DND-41 (cell line): ENCODE results near the gene AKAP13.
A peak's percentile ranks its signal among the peaks of the same experiment; 100 is the strongest.

ENCODE experiments used
- ATAC-seq: fragments of 200-7000 bp; cut with Tn5 transposase; 3 replicates; pipeline ENCODE4 v1.9.1; 2021; ENCODE audit warnings: low read depth; ENCODE audit not compliant: insufficient read depth
- DNase-seq: peaks from one replicate; pipeline ENCODE4 v3.0.0-alpha.2; 2020
- H2AFZ ChIP-seq: 2 replicates; pipeline ENCODE4 v1.6.0; 2012; ENCODE audit warnings: low read depth, low read length
- H3K27ac ChIP-seq: 2 replicates; pipeline ENCODE4 v1.5.1; 2012; ENCODE audit warnings: low read length, inconsistent platforms
- H3K27me3 ChIP-seq: fragments of 200-600 bp; sonication (generic); 2 replicates; pipeline ENCODE4 v1.6.0; 2012; ENCODE audit warnings: low read length, mild to moderate bottlenecking, inconsistent platforms; ENCODE audit not compliant: insufficient read depth, poor library complexity
- H3K36me3 ChIP-seq: 2 replicates; pipeline ENCODE4 v1.5.1; 2012; ENCODE audit warnings: low read length, inconsistent platforms; ENCODE audit not compliant: insufficient read depth
- H3K4me1 ChIP-seq: 2 replicates; pipeline ENCODE4 v1.5.1; 2012; ENCODE audit warnings: mild to moderate bottlenecking, low read length; ENCODE audit not compliant: insufficient read depth
- H3K4me2 ChIP-seq: 2 replicates; pipeline ENCODE4 v1.6.0; 2012; ENCODE audit warnings: mild to moderate bottlenecking, moderate library complexity, low read length, inconsistent platforms; ENCODE audit not compliant: insufficient read depth
- H3K4me3 ChIP-seq, 2 experiments: fragments of 200-600 bp in 1 of 2; shearing (Covaris generic) in 1 of 2; 2 replicates each; pipeline ENCODE4 v1.5.1; 2012 to 2016; ENCODE audit warnings: inconsistent platforms in 2 of 2, low read length in 2 of 2, mild to moderate bottlenecking in 2 of 2, low read depth in 1 of 2, moderate library complexity in 1 of 2
- H3K79me2 ChIP-seq: 2 replicates; pipeline ENCODE4 v1.6.0; 2012; ENCODE audit warnings: low read length, inconsistent platforms; ENCODE audit not compliant: insufficient read depth
- H3K9ac ChIP-seq: 2 replicates; pipeline ENCODE4 v1.6.0; 2012; ENCODE audit warnings: low read depth, mild to moderate bottlenecking, inconsistent platforms, low read length, moderate library complexity
- H3K9me3 ChIP-seq: 2 replicates; pipeline ENCODE4 v1.5.1; 2012; ENCODE audit warnings: low read length, moderate library complexity, mild to moderate bottlenecking, inconsistent platforms; ENCODE audit not compliant: insufficient read depth, severe bottlenecking
- H4K20me1 ChIP-seq: 2 replicates; pipeline ENCODE4 v1.6.0; 2012; ENCODE audit warnings: low read length; ENCODE audit not compliant: insufficient read depth
- CTCF ChIP-seq: IDR thresholded peaks from 2 replicates; pipeline ENCODE4 v1.5.1; 2012; ENCODE audit warnings: borderline replicate concordance, low read length, moderate library complexity, mild to moderate bottlenecking; ENCODE audit not compliant: poor library complexity, severe bottlenecking; ENCODE audit errors: extremely low read depth
- EZH2 ChIP-seq: IDR thresholded peaks from 3 replicates; pipeline ENCODE4 v1.6.1; 2012; ENCODE audit warnings: borderline replicate concordance, low read depth, mild to moderate bottlenecking, moderate library complexity, low read length, inconsistent platforms; ENCODE audit not compliant: severe bottlenecking

AKAP13 gene

GRCh38 chr15:85760531-85761371 lies 380.3 kb downstream of the AKAP13 start:
- H2AFZ ChIP-seq: no peak overlapping the region
- DNase-seq: no peak
- H3K4me3 ChIP-seq: no peak overlapping the region
- H3K27ac ChIP-seq: no peak overlapping the region
- H3K4me2 ChIP-seq: no peak overlapping the region
- TF ChIP-seq EZH2 (no peak), CTCF (peak; percentile 13)
- no peaks in the 10 kb centered on the region for H3K4me1 ChIP-seq
- no peaks in the 10 kb centered on the region for H3K9me3 ChIP-seq
- peaks cover 18% of the 10 kb centered on the region for H3K36me3 ChIP-seq
- H3K9ac ChIP-seq: no peak overlapping the region
- H4K20me1 ChIP-seq: peaks cover 13% of the 10 kb centered on the region
- peaks cover 2% of the 10 kb centered on the region; the same call in 1 of the 2 replicates for H3K79me2 ChIP-seq
- H3K27me3 ChIP-seq: no peaks in the 10 kb centered on the region
- no peak for ATAC-seq

GRCh38 chr15:85761635-85762034 lies 381.2 kb downstream of the AKAP13 start:
- DNase-seq: no peak
- H3K9ac ChIP-seq: no peak overlapping the region
- H3K27me3 ChIP-seq: no peaks in the 10 kb centered on the region
- H3K9me3 ChIP-seq: no peaks in the 10 kb centered on the region
- TF ChIP-seq CTCF: no peak
- H2AFZ ChIP-seq: no peak overlapping the region
- peaks cover 17% of the 10 kb centered on the region for H3K36me3 ChIP-seq
- H3K27ac ChIP-seq: no peak overlapping the region
- peaks cover 2% of the 10 kb centered on the region; the same call in 1 of the 2 replicates for H3K79me2 ChIP-seq
- no peak for ATAC-seq
- no peak overlapping the region for H3K4me2 ChIP-seq
- H3K4me1 ChIP-seq: no peaks in the 10 kb centered on the region
- no peak overlapping the region for H3K4me3 ChIP-seq
- H4K20me1 ChIP-seq: peaks cover 13% of the 10 kb centered on the region

- H2AFZ ChIP-seq: no peak overlapping the region
- no peak overlapping the region for H3K9ac ChIP-seq
- TF ChIP-seq CTCF (no peak), EZH2 (no peak)
- no peak overlapping the region for H3K4me2 ChIP-seq
- peaks cover 15% of the 10 kb centered on the region for H3K36me3 ChIP-seq
- no peaks in the 10 kb centered on the region for H3K9me3 ChIP-seq
- H4K20me1 ChIP-seq: peaks cover 15% of the 10 kb centered on the region
- no peak overlapping the region for H3K27ac ChIP-seq
- ATAC-seq (no peak), DNase-seq (no peak)
- H3K4me1 ChIP-seq: no peaks in the 10 kb centered on the region
- H3K4me3 ChIP-seq: no peak overlapping the region
- H3K79me2 ChIP-seq: peaks cover 2% of the 10 kb centered on the region; the same call in 1 of the 2 replicates
- no peaks in the 10 kb centered on the region for H3K27me3 ChIP-seq
Measured at GRCh38 chr15:85762039-85762755, 381.8 kb downstream of the AKAP13 start.
